IPS DF 4.7 (cell line): ENCODE measurements around the gene TMEM63B.
"Not testable (repeated sequence)": the region's sequence is repeated elsewhere in the genome, so short reads cannot be mapped to it uniquely, and the experiment has no call there.

ENCODE experiments used
- DNase-seq: peaks from one replicate; pipeline ENCODE4 v3.0.0-alpha.2; 2013; ENCODE audit warnings: low spot score; ENCODE audit errors: extremely low read depth

The TMEM63B gene

DNA sequence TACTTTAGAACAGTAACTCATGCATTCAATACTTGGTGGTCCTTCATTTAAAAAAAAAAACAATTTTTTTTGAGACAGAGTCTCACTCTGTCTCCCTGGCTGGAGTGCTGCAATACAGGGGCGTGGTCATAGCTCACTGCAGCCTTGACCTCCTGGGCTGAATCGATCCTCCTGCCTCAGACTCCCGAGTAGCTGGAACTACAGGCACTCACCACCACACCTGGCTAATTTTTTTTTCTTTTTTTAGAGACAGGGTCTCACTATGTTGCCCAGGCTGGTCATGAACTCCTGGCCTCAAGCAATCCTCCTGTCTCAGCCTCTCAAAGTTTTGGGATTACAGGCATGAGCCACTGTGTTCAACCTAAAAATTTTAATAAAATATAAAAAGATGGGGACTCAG, 17.2 kb downstream of the TMEM63B start:
- not testable (repeated sequence) for DNase-seq

DNA sequence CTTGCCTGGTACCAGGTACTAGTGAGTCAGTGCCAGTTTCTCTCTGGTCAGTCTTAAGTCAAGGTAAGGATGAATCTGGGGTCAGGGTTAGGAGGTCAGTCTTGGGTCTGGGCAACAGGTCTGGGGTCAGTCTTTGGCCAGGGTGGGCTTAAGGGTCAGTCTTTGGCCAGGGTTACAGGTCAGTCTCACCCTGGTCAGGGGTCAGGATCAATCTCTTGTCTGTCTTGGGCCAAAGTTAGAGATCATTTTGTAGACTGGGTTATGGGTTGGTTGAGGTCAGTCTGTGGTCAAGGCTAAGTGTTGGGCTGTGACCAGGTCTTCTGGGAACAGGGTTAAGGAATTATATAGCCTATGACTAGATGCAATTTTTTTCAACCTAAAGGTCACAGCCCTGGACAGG, 18.5 kb downstream of the TMEM63B start:
- no peak for DNase-seq

DNA sequence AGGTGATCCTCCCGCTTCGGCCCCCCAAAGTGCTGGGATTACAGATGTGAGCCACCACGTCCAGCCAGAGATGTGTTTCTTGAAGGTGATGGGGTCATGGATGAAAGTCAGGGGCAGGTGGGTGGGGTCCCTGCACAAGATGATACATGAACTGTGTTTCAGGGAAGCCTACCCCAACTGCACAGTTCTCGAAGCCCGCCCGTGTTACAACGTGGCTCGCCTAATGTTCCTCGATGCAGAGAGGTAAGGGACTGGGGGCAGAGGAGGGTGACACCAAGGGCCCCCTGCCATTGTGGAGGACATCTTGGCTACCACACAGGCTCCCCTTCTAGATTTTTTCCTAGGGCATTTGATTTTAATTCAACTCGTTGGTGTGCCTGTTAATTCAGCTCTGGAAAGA, 19.3 kb downstream of the TMEM63B start:
- no peak for DNase-seq

DNA sequence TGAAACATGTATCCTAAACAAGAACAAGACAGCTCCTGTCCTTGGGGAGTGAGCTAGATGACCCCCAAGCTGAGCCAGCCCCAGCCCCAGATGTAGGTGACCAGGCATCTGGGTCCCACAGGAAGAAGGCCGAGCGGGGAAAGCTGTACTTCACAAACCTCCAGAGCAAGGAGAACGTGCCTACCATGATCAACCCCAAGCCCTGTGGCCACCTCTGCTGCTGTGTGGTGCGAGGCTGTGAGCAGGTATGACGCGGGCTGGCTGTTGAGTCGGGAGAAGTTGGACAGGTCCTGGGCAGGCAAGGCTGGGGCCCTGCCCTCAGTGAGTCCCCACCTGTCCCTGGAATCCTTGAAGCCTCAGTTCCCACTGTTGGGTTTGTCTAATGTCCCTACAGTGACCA, 19.9 kb downstream of the TMEM63B start:
- no peak for DNase-seq

DNA sequence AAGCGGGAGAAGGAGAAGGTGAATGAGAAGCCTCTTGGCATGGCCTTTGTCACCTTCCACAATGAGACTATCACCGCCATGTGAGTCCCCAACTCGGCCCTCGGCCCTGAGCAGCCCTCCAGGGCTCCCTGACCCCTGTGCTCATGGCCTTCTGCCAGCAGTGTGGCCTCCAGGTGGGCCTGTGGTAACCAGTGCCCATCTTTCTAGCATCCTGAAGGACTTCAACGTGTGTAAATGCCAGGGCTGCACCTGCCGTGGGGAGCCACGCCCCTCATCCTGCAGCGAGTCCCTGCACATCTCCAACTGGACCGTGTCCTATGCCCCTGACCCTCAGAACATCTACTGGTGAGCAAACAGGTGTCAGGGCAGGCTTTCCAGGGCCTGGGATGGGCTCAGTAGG, 21.0 kb downstream of the TMEM63B start:
- DNase-seq: no peak

DNA sequence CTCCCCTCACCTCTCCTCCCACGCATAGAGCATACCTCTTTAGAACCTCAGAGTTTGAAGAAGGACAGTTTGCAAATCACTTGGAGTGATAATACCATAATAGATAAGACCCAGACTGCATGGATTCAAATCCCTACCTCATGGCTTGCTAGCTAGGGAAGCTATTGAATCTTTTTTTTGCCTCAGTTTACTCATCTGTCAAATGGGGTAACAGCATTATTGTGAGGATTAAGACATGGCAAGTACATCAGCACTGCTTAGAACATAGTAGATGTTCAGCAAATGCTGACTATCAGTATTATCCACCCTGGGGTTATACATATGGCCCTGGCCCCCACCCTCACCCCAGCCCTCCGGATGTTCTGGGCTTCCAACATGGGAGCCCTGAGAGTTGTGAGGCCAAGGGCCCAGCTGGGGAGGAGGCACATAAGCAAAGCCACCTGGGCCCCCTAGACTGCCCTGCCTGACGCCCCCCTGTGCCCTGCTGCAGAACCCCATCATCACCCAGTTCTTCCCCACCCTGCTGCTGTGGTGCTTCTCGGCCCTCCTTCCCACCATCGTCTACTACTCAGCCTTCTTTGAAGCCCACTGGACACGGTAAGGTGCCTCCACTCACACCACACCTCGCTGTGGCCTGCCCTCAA, 22.1 kb downstream of the TMEM63B start:
- DNase-seq: no peak

DNA sequence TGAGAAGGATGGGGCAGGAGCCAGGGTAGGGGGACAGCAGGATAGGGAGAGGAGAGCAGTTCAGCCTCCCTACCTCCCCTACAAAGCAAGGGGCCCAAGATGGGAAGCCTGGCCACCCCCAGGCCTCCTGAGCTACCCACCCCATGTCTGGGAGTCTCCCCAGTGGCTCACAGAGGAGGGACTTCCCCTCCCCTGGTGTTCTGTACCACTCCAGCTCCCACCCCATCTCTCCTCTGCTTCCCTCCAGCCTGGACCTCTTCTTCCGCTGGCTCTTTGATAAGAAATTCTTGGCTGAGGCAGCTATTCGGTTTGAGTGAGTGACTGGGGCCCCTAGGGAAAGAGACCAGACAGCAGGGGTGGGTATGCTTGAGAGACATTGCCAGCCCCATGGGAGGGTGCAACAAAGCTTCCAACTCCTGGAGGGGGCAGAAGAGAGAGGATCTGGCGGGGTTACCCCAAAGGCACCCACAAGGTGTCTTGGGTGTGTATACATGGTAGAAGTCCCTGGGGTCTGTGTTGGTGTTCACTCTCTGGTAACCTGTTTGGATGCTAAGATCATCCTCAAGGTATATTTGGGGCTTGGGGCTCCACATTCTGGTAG, 23.1 kb downstream of the TMEM63B start:
- no peak for DNase-seq

DNA sequence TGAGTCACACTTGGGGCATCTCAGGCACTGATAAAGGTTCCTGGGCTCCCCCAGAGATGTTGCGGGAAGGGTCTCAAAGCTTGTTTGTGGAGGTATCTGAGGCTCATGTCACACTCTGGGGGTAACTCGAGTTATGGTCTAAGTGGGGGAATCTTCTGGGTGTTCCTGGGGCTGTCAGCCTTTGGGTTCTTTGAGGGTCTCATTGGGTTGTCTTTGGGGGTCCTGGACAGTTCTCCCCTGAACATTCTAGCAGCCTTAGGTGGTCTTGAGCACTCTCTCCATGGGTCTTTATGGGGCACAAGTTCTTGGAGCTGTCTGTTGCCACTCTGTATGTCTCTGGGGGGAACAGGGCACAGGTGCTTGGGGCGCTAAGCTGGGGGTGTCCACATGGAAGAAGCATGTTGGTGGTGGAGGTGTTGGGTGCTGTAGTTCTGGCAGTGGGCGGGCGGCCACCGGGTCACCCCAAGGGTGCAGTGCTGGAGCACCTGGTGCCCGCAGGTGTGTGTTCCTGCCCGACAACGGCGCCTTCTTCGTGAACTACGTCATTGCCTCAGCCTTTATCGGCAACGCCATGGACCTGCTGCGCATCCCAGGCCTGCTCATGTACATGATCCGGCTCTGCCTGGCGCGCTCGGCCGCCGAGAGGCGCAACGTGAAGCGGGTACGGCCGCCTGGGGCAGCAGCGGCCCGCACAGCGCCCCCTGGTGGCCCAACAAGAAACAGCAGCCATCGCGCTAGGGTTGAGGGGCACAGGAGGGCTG, 24.2 kb downstream of the TMEM63B start:
- no peak for DNase-seq

DNA sequence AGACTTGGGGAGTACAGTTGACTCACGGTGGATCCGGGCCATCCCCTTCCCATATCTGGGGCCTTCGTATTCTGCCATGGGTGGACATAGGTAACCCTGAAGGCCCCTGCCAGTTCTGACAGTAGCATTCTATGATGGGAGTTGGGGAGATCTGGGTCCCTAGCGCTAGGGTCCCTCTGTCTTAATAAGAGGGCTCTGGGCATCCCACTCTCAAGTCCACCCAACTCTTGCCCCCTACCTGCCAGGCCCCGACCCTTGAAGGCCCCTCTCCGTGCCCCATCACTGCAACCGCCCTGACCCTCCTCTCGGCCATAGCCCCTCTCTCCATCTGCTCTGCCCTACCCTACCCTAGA, 24.7 kb downstream of the TMEM63B start:
- no peak for DNase-seq

DNA sequence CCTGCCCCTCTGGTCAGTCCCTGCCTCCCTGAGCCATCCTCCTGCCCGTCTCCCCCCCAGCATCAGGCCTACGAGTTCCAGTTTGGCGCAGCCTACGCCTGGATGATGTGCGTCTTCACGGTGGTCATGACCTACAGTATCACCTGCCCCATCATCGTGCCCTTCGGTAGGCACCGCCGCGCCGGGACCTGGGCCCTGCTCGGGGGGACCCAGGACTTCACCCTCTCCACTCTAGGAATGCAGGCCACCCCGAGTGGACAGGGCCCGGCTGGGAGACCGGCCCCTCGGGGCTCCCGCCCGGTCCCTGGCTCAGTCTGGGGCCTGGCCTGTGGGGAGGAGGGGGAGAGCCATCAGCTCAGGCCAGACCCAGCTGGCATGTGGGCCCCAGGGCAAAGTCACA, 25.2 kb downstream of the TMEM63B start:
- DNase-seq: no peak

DNA sequence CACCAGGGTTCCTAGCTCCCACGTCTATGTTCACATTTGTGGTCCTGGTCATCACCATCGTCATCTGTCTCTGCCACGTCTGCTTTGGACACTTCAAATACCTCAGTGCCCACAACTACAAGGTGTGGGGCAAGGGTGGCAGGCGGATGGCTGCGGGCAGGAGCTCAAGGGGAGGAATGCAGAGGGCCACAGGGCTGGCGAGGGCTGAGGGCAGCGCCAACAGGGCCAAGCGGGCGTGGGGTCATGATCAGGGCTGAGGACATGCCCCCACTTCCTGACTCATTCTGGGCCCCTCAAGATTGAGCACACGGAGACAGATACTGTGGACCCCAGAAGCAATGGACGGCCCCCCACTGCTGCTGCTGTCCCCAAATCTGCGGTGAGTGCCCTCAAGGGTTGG, 26.7 kb downstream of the TMEM63B start:
- DNase-seq: no peak

DNA sequence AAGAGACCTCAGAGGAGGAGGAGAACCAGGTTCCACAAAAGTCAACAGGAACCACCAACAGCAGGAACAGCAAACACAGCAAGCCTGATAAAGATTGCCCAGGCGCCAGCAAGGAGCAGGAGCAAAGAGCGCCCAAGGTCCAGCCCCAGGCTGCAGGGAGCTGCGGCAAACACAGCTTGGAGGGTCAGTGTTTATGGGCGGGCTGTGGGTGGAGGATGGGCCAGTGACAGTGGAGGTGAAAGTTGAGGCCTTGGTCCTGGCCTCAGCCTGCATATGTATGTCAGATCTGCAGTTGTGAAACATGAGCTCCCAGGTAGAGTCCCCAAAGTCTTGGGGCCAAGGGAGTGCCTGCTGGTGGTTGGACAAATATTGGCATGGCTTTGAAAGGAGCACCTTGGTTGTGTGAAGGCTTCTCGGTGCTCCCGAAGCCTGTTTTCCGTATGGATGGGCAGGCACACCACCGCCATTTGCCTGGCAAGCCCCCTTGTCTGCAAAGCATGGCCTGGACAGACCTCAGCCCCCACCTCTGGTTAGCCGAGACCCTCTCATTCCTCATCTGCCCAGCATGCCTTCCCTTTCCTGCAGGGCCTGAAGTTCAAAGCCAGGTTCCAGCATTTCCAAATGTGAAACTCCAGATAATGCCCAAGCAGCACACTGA, 29.3 kb downstream of the TMEM63B start:
- no peak for DNase-seq

DNA sequence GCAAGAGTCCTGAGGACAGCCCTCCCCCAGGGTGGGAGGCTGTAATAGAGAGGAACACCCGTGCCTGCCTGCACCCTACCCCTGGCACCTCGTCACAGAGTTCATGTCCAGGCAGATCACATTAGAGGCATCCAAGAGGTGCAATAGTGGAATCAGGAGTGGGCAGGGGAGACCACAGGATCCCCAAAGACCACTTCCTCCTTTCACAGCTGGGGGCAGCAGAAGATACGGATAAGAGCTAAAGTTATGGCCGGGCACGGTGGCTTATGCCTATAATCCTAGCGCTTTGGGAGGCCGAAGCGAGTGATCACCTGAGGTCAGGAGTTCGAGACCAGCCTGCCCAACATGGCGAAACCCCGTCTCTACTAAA, 29.8 kb downstream of the TMEM63B start:
- DNase-seq: no peak

DNA sequence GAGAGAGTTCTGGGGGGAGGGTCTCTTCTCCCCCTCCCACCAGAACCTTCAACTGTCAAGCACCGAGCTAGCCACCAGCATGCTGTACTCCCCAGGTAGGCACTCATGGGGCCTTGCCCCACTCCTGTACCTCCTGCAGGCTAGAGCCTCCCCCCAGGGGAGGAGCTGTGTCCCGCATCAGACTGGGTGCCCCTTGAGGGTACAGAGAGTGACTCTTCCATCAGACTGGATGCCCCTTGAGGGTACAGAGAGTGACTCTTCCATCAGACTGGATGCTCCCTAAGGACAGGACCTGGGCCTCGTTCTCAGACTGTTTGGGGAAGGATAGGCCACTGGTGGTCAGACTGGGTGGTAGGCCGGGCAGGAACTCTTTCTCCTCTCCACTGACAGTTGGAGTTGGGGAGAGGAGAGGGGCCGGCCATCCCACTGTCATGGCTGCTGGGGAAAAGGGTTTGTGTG, 31.4 kb downstream of the TMEM63B start, which contains the start of gene CAPN11:
Gene CAPN11, plus strand, starts transcription at position 51 of the 459 bp plus-strand sequence. Its CDS starts 29 bp downstream, at position 80.
- DNase-seq: no peak

DNA sequence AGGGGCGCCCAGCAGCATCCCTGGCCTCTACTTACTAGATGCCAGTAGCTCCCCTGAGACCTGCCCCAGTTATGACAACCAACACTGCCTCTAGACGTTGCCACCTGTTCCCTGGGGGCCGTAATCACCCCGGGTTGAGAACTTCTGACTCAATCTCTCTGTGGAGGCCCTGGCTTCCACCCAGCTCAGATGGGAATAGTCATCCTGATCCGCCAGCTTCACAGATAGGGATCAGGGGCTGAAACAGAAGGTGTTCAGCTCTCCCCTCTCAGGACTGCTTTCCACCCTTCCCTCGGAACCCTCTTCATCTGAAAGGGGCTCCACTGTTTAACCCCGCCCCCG, 34.6 kb downstream of the TMEM63B start:
- no peak for DNase-seq

DNA sequence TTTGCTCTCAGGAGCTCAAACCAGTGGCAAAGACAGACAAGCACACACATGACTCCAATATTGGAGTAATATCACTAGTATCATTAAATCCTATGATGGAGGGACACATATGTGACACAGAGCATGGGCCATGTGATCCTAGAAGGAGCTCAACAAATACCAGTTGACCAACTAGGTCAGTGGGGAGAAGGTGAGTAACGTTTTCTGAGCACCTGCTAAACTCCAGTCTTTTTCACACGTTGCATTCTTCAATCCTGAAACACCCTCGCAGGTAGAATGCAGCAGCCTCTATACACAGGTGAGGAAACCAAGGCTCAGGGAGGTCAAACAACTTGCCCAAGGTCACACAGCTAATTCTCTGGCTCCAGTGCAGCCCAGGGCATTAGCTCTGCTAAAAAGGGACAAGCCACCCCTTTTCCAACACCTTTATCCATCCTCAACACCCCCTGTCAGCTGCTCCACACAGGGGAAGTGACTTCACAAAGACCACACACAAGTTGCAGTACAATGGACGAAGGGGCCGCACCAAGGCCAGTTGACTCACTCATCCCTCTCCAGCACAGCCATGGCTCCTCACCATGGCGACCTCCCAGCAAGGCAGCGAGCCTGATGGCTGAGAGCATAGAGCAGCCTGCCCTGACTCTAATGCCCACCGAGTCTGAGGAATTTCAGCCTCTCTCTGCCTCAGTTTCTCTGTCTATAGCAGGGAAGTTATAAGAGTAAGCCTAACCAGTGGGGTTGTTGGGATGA, 35.7 kb downstream of the TMEM63B start:
- no peak for DNase-seq

DNA sequence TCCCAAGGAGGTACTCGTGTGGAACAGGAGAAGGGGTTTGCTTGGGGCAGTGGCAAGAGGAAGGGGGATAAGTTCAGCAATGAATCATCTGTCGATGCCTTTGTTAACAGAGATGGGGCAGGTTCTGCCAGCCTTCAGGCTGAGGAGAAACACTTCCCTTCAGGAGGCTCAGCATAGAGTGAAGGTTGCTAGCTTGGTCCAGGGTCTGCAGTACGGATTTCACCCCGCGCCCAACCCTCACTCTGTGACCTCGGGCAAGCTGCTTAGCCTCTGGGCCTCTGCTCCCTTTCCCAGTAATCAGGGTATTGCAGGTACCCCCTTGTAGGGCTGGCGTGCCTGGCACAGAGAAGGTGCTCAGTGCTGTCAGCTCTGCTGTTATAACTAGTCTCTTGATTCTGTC, 38.8 kb downstream of the TMEM63B start:
- no peak for DNase-seq

DNA sequence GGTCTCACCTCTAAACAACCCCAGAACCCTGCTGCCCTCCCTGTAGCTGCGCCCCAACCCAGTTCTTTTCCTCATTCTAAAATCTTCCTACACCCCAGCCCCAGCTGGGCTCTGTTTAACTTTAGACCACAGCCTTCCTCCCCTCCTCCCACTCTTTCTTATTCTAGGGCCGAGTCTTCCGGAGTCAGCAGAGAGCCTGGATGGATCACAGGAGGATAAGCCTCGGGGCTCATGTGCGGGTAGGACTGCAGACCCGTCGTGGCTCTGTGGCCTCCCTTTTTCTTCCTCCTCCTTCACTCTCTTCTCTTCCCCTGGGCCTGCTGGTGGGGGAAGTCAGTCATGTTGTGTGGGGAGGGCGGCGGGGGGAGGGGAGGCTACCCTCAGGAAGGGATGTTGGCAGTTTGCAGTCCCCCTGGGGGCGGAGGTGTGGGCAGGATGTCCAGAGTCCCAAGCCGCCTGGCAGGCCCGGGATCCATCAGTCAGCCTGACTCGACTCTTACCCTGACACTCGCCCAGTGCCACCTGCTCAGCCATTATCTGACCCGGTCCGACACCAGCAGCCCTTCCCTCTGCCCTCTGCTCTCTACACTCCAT, 39.3 kb downstream of the TMEM63B start:
- DNase-seq: no peak

DNA sequence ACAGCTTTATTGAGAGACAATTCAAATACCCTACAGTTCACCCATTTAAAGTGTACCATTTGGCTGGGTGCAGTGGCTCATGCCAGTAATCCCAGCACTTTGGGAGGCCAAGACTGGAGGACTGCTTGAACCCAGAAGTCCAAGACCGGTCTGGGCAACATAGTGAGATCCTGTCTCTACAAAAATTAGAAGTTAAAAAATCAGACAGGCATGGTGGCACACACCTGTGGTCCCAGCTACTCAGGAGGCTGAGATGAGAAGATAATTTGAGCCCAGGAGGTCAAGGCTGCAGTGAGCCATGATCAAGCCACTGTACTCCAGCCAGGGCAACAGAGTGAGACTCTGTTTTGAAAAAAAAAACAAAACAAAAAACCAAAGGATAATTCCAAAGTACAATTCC, 40.2 kb downstream of the TMEM63B start:
- DNase-seq: no peak

DNA sequence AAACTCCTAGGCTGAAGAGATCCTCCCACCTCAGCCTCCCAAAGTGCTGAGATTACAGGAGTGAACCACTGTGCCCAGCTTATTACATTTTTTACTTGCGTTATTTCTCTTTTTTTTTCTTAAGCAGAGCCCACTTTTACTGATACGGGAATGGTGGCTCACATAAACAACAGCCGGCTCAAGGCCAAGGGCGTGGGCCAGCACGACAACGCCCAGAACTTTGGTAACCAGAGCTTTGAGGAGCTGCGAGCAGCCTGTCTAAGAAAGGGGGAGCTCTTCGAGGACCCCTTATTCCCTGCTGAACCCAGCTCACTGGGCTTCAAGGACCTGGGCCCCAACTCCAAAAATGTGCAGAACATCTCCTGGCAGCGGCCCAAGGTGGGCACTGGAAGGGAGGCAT, 41.8 kb downstream of the TMEM63B start:
- no peak for DNase-seq

DNA sequence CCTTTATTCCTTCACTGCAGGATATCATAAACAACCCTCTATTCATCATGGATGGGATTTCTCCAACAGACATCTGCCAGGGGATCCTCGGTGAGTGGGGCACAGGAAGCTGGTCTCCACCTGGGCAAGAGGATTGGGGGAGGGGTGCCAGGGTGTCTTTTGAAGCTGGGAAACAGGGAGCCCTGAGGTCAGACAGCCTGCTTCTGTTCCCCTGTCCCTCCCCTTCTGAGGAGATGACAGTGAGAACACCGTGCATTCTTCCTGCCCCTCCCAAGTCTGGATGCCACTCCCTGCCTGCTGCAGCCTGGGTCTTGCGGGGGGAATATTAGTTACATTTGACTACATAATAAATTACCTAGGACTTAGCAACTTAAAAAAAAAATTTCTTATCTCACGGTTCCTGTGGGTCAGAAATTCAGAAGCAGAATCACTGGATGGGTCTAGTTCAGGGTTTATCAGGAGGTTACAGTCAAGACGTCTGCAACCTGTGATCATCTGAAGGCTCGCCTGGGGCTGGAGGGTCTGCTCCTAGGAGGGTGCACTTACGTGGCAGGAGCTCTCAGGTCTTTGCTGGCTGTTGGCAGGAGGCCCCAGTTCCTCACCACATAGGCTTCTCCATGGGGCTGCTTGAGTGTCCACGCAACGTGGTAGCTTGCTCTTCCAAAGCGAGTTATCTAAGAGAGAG, 42.7 kb downstream of the TMEM63B start:
- DNase-seq: no peak
